PC-3 (cell line): ENCODE data around the gene GMDS.

Source experiments
- EZH2 ChIP-seq: fragments of 300-600 bp; sonication (generic); IDR thresholded peaks from one replicate; pipeline ENCODE4 v1.6.1; 2017; ENCODE audit warnings: antibody characterized with exemption, mild to moderate bottlenecking, low read length; ENCODE audit not compliant: unreplicated experiment
- EZH2phosphoT487 ChIP-seq: fragments of 300-600 bp; sonication (generic); IDR thresholded peaks from 2 replicates; pipeline ENCODE4 v1.6.1; 2018; ENCODE audit warnings: mild to moderate bottlenecking, antibody characterized with exemption, low read length, borderline replicate concordance
- TF ChIP-seq, protein P1 (sequence below): fragments of 300-600 bp; sonication (generic); conservative IDR thresholded peaks from 2 replicates; pipeline ENCODE4 v1.5.1; 2017; ENCODE audit warnings: antibody characterized with exemption, low read depth, mild to moderate bottlenecking, low read length

DNA sequence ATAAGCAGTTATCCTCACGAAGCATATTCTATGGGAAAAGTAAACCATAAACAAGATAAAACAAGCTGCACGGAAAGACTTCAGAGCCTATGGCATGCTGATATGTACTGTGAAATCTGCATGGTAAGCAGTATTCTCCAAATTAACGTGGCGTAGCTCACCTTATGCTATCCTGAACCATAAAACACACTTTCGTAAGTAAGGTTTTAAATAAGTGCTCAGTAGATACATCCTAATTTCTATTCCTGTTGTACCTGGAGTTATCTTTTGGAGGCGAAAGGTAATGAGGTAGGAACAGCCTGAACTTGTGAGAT, 208.7 kb downstream of the GMDS start:
- TF ChIP-seq, protein P1, sequence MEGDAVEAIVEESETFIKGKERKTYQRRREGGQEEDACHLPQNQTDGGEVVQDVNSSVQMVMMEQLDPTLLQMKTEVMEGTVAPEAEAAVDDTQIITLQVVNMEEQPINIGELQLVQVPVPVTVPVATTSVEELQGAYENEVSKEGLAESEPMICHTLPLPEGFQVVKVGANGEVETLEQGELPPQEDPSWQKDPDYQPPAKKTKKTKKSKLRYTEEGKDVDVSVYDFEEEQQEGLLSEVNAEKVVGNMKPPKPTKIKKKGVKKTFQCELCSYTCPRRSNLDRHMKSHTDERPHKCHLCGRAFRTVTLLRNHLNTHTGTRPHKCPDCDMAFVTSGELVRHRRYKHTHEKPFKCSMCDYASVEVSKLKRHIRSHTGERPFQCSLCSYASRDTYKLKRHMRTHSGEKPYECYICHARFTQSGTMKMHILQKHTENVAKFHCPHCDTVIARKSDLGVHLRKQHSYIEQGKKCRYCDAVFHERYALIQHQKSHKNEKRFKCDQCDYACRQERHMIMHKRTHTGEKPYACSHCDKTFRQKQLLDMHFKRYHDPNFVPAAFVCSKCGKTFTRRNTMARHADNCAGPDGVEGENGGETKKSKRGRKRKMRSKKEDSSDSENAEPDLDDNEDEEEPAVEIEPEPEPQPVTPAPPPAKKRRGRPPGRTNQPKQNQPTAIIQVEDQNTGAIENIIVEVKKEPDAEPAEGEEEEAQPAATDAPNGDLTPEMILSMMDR, result no peak
- TF ChIP-seq EZH2 (no peak), EZH2phosphoT487 (no peak)
